ENCODE measurements around the gene AANAT. TPM values are rescaled to one million over a fixed set of nuclear protein-coding genes. Genes with fewer than 3 reads are reported as not detected.

The AANAT gene
- total RNA-seq, 1 donor from 2014 or later: 0.55 TPM

DNA sequence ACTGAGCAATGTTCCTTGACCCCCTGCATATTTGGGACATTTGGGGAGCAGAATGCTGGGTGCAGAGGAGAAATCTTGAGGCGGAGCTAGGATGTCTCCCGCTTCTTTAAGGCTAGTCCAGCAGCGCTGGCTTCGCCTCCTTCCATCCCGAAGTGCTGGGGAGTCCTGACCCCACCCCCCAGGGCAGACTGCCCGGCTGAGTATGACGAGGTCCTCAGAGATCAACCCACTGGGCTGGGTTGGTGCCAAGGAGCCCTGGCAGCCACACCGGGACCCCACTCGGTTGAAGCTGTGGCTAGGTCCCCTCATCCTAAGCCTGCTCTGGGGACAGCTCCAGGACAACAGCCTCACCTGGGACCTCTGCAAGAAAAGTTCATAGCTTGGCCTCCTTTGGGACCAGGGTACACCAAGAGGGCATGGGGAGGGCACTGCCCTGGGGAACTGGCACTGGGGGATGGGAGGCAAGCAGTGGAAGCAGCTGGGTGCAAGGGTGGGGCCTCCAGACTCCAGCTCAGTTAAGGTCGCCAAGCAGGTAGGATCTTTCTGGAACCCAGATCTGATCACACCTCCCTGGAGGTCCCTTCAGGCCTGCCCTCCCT, 22.8 kb downstream of the AANAT start:
- TF ChIP-seq, protein P1, sequence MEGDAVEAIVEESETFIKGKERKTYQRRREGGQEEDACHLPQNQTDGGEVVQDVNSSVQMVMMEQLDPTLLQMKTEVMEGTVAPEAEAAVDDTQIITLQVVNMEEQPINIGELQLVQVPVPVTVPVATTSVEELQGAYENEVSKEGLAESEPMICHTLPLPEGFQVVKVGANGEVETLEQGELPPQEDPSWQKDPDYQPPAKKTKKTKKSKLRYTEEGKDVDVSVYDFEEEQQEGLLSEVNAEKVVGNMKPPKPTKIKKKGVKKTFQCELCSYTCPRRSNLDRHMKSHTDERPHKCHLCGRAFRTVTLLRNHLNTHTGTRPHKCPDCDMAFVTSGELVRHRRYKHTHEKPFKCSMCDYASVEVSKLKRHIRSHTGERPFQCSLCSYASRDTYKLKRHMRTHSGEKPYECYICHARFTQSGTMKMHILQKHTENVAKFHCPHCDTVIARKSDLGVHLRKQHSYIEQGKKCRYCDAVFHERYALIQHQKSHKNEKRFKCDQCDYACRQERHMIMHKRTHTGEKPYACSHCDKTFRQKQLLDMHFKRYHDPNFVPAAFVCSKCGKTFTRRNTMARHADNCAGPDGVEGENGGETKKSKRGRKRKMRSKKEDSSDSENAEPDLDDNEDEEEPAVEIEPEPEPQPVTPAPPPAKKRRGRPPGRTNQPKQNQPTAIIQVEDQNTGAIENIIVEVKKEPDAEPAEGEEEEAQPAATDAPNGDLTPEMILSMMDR (IDR thresholded peaks at IDR 0.05): no peak
- intact Hi-C loops (cut with micrococcal nuclease): no loop called here
- CTCF ChIA-PET: interaction anchor here (0.8 to 1.2 kb wide), 4 partner anchors 10 to 24 kb away, joined by 3 to 5 read pairs (median 3); no protein-coding TSS in a partner anchor
- no peak for DNase-seq
- POLR2A ChIA-PET: interaction anchor here (0.9 to 24.4 kb wide), 7 partner anchors 7 to 225 kb away, joined by 3 to 769 read pairs (median 4); partner anchors contain the start of genes AANAT and RHBDF2
- no peaks in the 10 kb centered on the region for H3K27me3 Mint-ChIP-seq
- H3K27ac Mint-ChIP-seq: peak overlapping the region; percentile 95
- peak overlapping the region; percentile 42 for H3K4me3 Mint-ChIP-seq
- H3K9me3 Mint-ChIP-seq: no peaks in the 10 kb centered on the region
- peaks cover 86% of the 10 kb centered on the region for H3K4me1 Mint-ChIP-seq
- H3K36me3 Mint-ChIP-seq (ENCODE audit: low read depth): peaks cover 17% of the 10 kb centered on the region
- no peak for ATAC-seq (ENCODE audit: low read depth)

DNA sequence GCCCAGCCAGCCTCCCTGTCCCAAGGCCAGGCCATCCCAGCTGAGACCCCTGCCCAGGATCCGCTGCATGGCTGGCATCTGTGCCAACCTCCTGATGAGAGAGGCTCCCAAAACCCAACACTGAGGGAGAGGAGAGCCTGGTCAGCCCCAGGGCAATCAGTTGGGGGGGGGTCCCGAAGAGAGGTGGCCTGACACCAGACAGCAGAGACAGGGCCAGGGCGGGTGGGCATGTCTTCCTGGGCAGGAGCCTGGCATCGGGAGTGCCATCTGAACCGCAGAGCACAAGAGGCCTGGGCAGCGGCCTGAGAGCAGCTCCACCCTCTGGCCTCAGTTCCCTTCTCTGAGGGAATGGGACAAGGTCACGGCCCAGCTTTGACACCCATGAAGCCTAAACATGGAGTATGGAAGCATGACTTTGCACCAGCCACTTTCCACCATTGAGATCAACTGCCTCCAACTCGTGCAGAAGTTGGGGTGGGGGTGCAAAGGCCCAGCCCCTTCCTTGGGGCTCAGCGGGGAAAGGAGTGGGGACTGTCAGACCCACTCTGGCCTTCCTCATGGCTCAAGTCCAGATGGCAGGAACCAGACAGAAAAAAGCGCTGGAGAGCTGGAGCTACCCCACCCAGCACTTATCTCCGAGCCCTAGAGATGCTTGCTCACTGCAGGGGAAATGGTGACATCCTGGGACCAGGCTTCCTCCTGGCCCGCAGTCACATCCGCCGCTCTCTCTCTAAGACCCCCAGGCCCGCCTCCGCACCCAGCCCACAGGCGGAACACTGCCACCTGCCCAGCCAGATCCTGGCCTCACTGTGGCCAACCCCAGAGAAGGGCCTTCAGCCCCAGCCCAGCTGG, 24.1 kb downstream of the AANAT start:
- Mint-ChIP-seq H3K4me1 (peaks cover 86% of the 10 kb centered on the region), H3K27me3 (no peaks in the 10 kb centered on the region), H3K27ac (peak overlapping the region; percentile 95), H3K9me3 (no peaks in the 10 kb centered on the region), H3K36me3 (ENCODE audit: low read depth) (peaks cover 21% of the 10 kb centered on the region), H3K4me3 (peak overlapping the region; percentile 82)
- peak; percentile 8 for ATAC-seq (ENCODE audit: low read depth)
- CTCF ChIA-PET: interaction anchor here (1.2 to 2.5 kb wide), 6 partner anchors 9 to 83 kb away, joined by 3 to 21 read pairs (median 4); partner anchors contain the start of gene RHBDF2
- TF ChIP-seq, protein P1 (IDR thresholded peaks at IDR 0.05): no peak
- peak; percentile 39 for DNase-seq
- intact Hi-C loops (cut with micrococcal nuclease): loop anchor here (1.0 kb wide), 2 partner anchors 9 to 10 kb away; partner anchors contain the start of gene RHBDF2
- POLR2A ChIA-PET: interaction anchor here (0.8 to 24.4 kb wide), 9 partner anchors 7 to 227 kb away, joined by 3 to 769 read pairs (median 4); partner anchors contain the start of genes AANAT and RHBDF2

DNA sequence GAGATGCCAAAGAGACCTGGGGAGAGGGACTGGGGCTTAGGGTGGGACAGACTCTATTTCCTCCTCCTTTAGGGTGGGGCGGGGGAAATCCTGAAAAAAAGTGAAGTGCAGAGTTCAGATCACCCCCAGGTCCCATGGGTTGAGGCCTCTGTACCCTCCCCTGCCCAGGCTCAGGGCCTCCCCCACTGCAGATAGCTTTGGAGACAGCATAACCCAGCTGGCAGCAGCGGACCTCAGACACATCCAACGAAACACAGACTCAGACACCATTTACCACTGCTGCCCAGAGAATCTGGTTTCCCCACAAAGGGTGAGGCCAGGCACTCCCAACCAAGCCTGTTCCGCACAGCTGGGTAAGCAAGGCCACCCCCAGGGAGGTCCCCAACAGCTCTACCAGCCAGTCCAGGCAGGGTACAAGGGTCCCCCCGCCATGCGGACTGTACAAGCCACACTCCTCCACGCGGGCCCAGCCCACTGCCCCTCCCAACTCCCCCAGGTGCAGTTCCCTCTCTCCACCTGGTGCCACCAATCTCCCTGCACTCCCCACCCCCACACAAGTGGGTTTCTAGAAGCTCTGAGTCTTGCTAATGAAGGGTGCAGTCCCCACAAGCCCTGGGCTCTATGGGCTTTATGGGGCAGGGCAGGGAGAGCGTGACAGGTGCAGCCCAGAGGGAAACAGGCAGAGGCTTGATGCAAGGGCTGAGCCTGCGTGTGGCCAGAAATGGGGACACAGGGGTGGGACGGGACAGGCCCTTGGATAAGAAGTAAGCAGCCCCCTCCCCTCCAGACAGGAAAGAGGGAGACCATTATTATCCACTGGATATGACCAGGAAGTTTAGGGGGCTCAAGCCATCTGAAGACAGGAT, 25.0 kb downstream of the AANAT start:
- POLR2A ChIA-PET: interaction anchor here (0.6 to 24.4 kb wide), 20 partner anchors 6 to 1466 kb away, joined by 3 to 769 read pairs (median 4); partner anchors contain the start of genes AANAT, PRPSAP1, RHBDF2 and TNRC6C
- ATAC-seq (ENCODE audit: low read depth): peak; percentile 50
- CTCF ChIA-PET: interaction anchor here (1.2 to 2.5 kb wide), 9 partner anchors 9 to 84 kb away, joined by 3 to 21 read pairs (median 7); partner anchors contain the start of genes AANAT, RHBDF2 and UBE2O
- no peaks in the 10 kb centered on the region for H3K27me3 Mint-ChIP-seq
- TF ChIP-seq, protein P1 (IDR thresholded peaks at IDR 0.05): no peak
- H3K36me3 Mint-ChIP-seq (ENCODE audit: low read depth): peaks cover 26% of the 10 kb centered on the region
- DNase-seq: peak; percentile 46
- peak overlapping the region; percentile 82 for H3K4me3 Mint-ChIP-seq
- H3K27ac Mint-ChIP-seq: peak overlapping the region; percentile 95
- no peaks in the 10 kb centered on the region for H3K9me3 Mint-ChIP-seq
- peaks cover 95% of the 10 kb centered on the region for H3K4me1 Mint-ChIP-seq
- intact Hi-C loops (cut with micrococcal nuclease): loop anchor here (1.0 kb wide), 2 partner anchors 9 to 10 kb away; partner anchors contain the start of gene RHBDF2

DNA sequence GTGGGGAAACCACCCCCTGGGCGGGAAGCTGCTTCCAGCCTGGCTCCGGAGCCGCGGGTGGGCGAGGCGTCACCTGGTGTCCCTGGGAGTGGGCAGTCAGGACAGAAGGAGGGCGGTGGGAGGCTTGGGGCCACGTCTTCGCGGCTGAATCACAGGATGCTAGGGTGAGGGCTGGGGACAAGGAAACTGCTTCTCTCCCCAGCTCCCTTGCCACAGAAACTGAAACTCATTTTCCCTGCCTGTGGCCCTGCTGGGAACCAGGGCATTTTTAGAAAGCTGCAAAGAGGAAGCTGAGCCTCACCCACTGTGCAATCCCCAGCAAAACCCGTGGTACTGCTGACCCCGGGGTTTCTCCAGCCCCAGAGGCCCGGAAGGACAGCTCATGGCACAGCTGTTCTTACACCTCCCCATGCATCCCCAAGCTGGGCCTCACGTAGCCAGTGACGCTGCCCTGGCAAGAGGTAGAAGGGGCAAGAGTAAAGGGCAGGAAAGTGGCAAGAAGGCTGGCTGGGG, 25.6 kb downstream of the AANAT start:
- H3K36me3 Mint-ChIP-seq (ENCODE audit: low read depth): peaks cover 26% of the 10 kb centered on the region
- POLR2A ChIA-PET: interaction anchor here (0.6 to 24.4 kb wide), 16 partner anchors 5 to 1465 kb away, joined by 3 to 769 read pairs (median 4); partner anchors contain the start of genes AANAT, PRPSAP1, RHBDF2 and TNRC6C
- no peaks in the 10 kb centered on the region for H3K9me3 Mint-ChIP-seq
- H3K4me1 Mint-ChIP-seq: peaks cover 95% of the 10 kb centered on the region
- intact Hi-C loops (cut with micrococcal nuclease): loop anchor here (1.0 kb wide), 2 partner anchors 8 to 11 kb away; partner anchors contain the start of gene RHBDF2
- H3K4me3 Mint-ChIP-seq: peak overlapping the region; percentile 82
- H3K27ac Mint-ChIP-seq: peak overlapping the region; percentile 95
- TF ChIP-seq, protein P1 (IDR thresholded peaks at IDR 0.05): no peak
- ATAC-seq (ENCODE audit: low read depth) (peak; percentile 59), DNase-seq (peak; percentile 53)
- no peaks in the 10 kb centered on the region for H3K27me3 Mint-ChIP-seq
- CTCF ChIA-PET: interaction anchor here (1.3 to 2.5 kb wide), 8 partner anchors 9 to 85 kb away, joined by 3 to 21 read pairs (median 7); partner anchors contain the start of genes AANAT and UBE2O
